Measurements from ENCODE around the gene TWIST2.

Gene TWIST2

DNA sequence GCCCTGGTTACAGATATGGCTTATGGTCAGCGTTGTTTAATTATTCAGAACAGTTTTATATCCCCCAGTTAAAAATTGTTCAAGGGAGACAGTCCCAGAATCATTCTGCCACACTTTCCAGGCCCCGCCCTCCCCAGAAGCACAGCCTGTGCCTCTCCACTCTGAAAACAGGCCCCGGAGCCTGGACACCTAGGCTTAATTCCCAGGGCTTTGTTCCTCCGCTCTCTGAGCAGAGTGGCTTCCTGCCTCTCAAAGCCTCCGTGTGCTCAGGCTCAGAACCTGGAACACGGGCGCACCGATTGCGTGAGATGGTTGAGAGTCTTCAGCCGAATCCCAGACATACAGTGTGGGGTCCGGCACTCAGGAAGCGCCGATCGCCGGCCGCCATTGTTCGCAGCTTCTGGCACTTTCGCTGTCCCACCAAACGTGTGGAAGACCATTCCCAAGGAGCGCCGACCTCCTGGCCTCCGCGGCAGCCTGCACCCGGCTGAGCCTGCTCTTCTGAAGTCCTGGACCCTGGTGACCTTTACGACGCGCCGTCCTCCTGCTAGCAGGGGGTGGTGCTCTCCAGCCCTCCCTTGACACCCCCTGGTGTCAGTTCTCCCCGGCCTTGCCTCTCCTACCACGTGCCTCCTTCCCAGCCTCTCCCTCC lies 45.6 kb downstream of the TWIST2 start:
- no peak for DNase-seq

DNA sequence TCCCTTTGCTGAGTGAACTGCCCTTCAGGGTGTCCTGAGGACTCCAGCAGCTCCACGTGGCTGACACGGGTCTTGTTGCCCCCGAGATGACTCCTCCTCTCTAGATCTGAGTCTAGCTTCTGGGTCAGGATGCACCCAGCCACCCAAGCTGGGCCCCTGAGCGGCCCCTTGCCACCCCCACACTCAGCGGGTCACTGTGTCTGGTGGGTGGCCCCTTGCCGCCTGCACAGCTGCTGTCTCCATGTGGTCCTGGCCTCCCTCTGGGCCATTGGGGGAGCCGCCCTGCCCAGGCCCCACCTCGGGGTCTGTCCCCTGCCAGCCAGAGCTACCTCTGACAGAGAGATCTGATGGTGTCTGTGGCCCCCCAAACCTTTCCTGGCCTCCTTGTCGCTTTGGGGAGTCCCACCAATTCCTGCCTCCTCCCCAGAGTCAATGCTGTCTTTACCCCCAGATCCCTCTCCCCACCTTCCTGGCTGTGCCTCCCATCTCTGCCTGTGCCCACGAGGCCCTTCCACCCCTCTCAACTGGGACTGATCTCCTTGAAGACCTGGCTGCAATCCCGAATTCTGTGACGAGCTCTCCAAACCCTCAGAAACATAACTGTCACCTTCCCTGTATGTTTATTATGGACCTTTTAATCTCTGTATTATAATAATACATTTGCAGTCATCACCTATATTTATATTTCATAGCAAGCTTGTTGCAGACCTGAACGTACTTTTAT lies 46.5 kb downstream of the TWIST2 start:
- no peak for DNase-seq

DNA sequence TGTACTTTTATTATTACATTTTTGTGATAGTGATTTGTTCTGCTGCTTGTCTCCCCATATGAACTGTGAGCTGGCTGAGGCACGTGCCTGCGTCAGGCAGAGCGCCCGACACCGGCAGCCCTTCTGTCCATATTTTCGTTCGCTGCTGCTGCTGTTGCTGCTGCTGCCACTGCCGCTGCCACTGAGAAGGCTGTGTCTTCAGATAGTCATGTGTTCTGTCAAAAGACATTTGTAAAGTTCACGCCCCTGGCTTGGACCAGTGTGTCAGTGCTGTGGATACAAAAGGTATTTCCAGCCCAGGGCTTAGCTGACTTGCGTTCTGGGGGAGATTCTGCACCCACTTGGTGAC lies 47.0 kb downstream of the TWIST2 start:
- DNase-seq = no peak

DNA sequence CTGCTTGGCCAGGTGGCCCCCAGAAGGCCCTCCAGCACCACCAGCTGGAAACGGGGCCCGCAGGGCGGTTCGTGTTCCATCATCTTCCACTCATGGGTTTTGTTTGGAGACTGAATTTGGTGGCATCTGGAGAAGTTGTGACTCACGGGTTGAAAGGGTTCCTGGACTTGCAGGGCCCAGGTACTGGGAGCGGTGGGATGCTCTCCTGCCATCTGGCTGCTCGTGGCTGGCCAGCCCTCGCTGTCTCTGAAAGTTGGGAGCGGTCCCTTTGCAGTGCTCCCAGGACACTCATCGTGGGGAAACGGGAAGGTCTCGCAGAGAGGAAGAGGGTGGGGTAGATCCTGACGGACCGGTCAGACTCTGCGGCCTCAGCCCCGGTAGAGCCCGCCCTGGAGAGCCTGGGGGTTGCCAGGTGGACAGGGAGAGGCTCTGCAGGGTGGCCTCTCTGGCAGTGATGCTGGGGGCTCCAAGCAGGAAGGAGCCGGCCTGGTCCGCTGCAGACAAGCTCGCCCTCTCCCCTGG lies 47.5 kb downstream of the TWIST2 start:
- no peak for DNase-seq

DNA sequence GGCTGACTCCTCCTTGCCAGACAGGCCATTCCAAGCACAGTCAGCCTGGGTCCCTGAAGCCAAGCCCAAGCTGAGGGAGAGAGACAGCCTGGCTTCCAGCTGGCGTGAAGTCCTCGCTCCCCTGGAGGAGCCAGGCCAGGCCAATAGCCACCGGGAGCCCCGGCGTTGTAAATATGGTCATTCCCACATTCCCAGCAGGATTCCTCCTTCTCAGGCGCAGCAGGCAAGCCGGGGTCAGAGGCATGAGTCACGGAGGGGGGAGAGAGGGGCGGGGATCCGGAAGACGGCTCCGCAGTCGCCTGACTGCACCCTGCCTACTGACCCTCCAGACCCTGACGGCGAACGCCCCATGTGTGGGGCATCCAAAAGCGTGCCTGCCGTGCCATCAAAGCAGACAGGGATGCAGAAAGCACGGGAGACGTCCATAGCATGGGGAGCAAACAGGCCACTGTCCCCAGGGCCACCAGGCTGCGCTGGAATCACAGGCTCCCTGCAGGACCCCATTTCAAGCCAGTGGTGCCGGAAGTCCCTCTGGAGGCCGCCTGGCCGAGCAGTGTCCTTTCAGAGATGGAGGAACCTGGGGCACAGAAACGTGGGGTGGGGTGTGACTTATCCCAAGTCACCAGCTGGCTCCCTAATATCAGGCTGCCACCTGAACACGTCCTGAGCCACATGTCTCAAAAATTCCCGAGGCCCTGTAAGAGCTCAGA lies 48.2 kb downstream of the TWIST2 start:
- no peak for DNase-seq

DNA sequence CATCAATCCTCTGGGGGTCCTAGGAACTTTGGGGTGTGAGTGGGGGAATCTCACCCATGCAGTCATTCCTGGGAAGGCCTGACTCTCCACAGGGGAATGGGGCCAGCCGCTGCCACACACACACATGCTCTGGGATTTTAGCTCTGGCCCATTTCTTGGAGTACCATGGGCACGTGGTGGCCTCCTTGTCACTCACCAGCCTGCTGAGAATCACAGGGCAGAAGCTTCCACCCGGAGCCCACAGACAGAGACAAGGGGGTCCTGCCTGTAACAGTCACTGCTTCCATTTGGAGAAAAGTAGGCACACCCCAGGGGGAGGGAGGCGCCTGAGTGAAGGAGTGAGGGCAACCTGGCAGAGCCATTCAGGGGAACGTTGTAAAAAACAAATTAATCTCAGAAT lies 48.8 kb downstream of the TWIST2 start:
- DNase-seq = no peak

DNA sequence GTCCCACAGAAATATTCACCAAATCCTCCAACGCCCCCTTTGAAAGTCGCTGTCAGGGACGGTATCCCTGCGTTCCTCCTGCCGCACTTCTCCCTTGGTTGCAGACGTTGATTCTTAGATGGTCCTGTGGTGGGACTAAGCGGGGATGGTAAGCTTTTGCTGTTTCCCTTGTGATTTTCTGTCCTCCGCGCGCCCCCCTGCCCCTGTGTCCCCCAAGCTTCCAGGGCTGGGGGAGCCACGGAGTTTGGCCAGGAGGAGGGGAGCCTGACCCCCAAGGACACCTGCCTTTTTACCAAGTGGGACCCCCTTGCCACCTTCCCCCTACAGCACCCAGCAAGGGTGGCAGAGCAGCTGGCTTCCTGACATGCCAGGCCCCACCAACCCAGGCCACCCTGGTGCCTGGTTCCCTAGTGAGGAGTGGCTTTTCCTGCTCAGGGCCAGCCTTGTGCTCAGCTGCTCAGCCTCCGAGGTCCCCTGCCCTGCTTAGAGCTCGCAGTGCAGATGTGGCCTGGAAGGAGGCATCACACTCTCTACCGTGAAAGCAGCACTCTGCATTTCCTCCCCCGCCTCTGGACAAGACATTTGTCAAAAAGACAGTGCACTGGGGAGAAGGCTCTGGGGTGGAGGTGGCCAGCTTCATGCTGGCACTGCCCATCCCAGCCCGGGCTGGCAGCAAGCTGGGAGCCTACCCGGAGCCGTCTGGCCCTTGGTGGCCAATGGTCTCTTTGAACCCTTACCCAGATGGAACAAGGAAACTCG lies 49.4 kb downstream of the TWIST2 start:
- no peak for DNase-seq

DNA sequence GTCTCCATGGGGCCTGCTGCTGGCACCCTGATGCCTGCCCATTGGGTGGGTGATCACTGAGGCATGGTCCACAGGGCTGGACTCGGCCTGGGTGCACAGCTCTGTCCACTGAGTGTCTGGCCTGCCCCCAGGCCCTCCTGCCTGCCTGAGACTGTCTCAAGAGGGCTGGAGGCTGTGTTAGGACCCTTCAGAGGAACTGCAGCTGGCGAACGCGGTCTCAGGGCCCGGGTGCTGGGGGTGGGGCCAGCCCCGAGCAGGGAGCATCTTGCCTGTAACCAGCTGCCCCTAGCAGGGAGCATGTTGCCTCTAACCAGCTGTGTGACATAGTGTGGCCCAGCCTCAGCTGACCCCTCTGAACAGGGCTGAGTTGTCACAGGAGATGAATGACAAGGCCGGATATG lies 50.0 kb downstream of the TWIST2 start:
- no peak for DNase-seq

DNA sequence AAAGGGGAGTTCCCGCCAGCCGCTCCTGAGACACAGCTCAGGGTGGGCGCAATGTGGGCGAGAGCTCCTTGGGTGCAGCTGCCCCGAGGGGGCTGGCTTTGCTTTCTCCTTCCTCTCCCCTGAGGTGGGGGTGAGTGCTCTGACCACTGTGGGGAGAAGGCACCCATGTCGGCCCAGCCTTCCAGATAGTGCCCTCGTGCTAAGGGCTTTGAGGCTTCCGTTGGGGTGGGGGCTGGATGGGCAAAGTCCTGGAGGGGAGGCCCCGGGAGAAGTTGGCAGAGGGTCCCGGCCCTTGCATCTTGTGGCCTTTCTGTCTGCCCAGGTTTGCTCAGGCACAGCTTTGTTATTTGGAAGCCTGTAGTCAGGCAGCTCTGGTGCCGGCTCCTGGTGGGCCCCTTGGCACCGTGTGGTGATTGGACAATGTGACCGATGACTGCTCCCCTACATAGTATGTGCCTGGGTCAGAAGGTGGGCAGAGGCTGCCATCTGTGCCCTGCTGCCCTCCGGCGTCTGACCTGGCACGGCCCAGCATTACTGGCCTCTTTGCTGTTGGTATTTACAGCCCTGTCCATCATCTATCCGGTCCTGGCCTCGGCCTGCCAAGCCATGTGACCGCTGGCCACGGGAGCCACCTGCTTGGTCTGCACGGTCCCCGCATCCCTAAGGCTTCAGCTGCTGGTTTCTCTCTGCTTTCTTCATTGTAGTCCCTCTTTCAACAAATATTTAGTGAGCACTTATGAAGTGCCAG lies 50.8 kb downstream of the TWIST2 start:
- no peak for DNase-seq

DNA sequence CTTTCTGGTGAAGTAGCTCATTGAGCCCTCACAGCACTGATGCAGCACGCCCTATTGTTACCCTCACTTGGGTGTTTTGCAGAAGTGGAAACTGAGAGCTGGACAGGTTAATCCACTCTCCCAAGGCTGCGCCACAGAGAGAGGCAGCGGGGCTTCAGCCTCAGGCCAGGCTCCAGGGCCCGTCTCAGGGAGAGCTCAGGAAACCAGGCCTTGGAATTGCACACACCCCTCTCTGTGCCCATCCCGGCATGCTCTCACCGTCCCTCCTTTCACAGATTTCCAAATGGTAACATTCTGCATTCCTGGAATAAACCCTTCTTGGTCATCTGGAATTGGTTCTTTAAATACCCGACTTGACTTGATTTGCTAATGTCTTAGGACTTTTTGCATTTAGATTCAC lies 51.5 kb downstream of the TWIST2 start:
- DNase-seq = no peak

DNA sequence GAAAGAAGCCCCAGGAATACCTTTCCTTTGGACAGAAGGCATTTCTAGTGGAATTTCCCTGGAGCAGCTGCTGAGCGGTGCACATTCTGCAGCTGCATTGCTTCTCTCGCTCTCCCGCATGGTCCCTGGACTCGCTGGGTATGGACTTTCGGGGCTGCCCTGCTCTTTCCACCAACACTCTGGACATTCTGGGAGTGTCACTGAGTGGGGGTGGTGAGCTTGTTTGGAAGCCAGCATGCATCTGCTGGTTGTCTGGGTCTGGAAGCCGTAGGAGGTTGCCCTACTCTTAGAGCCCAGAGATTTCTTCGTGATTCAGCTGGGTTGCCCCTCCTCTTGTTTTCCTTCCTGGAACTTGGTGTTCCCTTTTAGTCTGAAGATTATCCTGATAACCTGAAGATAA lies 52.6 kb downstream of the TWIST2 start:
- no peak for DNase-seq

DNA sequence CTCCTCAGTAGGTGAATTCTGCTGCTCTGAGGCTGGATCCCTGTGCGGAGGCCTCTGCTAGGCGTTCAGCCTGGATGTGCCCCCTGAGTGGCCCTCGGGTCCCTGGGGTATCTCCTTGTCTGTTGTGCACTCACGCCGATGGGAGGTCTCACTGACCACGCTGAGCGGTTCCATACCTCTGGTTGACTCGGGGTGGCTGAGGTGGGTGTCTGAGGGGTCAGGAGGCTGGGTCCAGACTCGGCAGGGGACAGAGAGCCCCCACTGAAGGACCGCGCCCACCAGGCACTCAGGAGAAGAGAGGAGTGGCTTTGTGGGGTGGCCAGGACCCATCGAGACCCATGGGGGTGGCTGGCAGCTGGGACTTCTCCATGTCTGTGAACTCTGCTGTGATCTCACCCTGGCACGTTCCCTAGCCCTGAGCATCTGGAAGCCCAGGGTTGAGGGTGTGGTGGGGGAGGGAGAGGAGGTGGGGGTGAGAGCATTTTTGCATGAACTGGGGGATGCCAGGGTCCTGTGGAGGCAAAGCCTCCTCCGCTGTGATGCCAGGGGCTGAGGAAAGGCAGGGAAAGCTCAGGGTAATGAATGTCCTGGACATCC lies 53.7 kb downstream of the TWIST2 start:
- DNase-seq = no peak

DNA sequence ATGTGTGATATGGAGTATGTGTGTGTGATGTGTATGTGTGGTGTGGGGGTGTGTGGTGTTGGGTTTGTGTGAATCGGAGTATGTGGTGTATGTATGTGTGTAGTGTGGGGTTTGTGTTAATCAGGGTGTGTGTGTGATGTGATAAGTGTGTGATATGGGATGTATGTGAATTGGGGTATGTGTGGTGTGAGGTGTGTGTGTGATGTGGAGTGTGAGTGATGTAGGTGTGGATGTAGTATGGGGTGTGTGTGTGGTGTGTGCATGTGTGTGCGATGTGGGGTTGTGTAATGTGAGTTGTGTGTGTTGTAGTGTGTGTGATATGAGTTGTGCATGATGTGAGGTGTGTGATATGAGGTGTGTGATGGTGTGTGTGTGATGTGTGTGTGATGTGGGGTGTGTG lies 54.4 kb downstream of the TWIST2 start:
- no peak for DNase-seq

DNA sequence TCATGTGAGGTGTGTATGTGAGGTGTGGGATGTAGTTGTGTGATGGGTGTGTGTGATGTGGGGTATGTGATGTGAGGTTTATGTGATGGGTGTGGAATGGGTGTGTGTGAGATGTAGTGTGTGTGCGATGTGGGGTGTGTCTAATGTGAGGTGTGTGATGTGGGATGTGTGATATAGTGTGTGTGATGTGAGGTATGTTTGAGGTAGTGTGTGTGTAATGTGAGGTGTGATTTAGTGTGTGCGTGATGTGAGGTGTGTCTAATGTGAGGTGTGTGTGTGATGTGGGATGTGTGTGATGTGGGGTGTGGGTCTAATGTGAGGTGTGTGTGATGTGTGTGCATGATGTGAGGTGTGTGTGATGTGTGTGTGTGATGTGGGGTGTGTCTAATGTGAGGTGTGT lies 55.3 kb downstream of the TWIST2 start:
- DNase-seq = no peak

DNA sequence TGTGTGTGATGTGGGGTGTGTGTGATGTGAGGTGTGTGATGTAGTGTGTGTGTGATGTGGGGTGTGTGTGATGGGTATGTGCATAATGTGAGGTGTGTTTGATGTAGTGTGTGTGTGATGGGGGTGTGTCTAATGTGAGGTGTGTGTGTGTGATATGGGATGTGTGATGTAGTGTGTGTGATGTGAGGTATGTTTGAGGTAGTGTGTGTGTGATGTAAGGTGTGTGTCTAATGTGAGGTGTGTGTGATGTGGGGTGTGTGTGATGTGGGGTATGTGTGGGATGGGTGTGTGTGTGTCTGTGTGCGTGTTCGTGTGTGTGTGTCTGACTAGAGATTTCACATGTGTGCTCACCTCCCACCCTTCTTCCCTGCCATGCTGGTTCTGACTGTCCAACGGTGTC lies 56.3 kb downstream of the TWIST2 start:
- no peak for DNase-seq

DNA sequence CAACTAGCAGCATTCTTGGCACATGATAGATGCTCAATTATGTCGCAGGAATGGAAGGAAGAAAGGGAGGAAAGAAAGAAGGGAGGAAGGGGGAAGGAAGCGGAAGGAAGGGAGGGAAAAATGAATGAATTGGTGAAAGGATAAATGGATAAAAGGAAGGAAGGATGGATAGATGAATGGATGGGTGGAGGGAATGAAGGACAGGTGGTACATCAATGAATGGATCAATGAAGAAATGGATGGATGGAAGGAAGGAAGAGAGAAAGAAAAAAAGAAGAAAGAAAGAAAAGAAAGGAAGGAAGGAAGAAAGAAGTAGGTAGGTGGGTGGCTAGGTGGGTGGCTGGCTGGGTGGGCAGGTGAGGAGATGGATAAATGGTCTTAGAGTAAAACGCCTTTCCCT lies 56.8 kb downstream of the TWIST2 start:
- DNase-seq = no peak

DNA sequence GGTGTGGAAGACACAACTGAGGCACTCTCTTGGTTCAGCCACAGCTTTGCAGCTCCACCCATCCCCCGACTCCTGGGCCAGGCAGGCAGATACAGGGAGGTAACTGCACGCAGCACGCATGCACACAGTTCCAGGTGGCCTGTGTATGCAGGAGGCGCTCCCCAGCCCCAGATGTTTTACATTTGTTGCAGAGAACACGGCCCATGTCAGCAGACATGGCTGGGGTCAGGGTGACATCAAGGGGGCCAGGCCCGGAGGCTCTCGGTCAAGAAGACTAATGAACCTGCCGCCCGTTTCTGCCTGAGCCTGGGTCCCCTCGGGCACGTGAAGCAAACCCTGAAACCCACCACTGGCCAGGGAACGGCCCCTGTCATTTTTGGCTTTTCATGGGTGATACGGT lies 57.3 kb downstream of the TWIST2 start:
- DNase-seq = no peak

DNA sequence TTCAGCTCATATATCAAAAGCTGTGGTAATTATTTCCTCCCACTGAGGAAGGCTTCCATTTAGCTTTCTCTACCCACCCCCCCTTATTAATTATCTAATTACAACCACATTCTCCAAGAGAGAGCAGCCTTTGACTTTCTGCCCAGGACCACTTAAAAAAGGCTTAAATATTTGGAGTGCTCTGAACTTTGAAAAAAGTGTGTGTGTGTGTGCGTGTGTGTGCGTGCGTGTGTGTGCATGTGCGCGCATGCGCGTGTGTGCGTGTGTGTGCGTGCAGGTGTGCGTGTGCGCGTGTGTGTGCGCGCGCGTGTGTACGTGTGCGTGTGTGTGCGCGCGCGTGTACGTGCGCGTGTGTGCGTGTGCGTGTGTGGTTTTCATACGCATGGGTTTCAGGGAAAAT lies 57.8 kb downstream of the TWIST2 start:
- no peak for DNase-seq

DNA sequence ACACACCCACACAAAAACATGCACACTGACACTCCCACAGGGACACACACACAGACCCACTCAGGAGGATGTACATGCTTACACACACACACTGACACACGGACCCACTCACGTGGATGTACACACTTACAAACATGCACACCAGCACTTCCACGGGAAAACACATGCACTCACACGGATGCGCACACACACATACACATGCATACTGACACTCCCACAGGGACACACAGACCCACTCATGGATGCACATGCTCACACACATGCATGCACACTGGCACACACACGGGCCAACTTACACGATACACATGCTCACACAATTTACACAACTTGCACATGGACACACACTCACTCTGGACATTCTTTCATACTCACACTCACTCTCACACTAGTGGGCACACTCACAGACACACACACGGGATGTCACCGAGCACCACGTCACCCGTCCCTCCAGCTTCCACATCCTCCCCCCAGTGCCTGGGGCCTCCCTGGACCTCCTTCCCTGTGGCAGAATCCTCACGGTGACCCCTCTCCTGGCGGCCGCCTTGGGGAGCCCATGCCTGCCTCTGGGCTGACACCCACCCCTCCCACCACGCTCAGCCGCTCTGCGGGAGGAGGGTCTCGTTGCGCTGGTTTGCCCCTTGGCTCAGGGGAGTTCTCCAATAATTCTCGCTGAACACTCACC lies 58.5 kb downstream of the TWIST2 start:
- no peak for DNase-seq

DNA sequence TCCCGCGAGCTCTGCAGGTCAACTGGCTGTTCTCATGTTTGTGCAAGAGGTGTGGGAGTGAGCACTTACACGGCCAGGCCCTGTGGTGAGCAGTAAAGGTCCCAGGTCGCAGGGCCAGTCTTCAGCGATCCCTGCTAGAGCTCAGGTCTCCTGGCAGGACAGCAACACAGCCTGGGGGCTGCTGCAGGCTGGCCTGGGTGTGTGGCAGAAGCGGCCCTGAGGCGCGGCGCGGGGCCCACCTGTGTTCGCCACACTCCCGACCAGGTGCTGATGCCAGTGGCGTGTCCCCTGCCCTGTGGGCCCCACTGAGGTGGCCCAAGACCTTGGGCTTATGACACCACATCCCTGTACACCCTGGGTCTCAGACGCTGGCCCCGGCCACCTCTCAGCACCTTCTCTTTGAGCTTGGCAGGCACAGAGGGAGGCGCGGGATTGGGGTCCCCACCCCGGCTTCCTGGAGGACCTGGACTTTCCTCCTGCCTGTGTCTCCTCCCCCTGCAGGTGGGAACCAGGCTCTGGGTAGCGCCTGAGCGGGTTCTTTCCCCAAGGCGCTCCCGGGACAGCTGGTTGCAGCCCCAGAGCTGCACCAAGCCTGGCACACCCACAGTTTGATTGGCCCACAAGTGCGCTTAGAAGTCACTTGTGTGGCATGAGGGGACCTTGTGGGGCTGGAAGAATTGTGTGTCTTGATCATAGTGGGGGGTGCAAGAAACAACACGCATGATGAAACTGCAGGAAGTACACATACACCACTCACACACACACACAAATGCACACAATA lies 59.2 kb downstream of the TWIST2 start:
- DNase-seq = no peak

DNA sequence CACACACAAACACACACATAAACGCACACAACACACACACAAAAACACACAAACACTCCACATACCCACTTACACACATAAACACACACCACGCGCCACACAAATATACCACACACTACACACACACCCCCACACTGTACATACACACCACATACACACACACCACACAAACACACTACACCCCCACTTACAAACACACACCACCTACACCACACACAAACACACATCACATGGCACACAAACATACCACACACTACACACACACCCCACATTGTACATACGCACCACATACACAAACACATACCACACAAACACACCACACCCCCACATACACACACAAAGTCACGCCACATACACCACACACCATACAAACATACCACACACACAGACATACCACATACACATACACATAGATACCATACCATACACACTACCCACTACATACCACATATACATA lies 59.9 kb downstream of the TWIST2 start:
- no peak for DNase-seq
